HCT116 (cell line): Measurements from ENCODE around the gene EHBP1. TPM values are rescaled to one million over a fixed set of nuclear protein-coding genes. Genes with fewer than 3 reads are reported as not detected.

Experiments
- ATAC-seq: fragments of 200-7000 bp; cut with Tn5 transposase; 2 replicates; pipeline ENCODE4 v1.9.1; 2020; ENCODE audit warnings: mild to moderate bottlenecking, moderate library complexity
- BruUV-seq: library from RNA; stranded (reverse); fragments of 400-500 nt; replicated peaks from 2 replicates; lab custom pipeline; 2021; lab: Mats Ljungman, UMichigan
- CTCF ChIA-PET: fragments of 300-600 bp; sonication (Branson Sonifier 250); formaldehyde crosslinking; loops from one replicate; lab custom pipeline; 2021; ENCODE audit warnings: antibody characterized with exemption; lab: Charles Lee
- POLR2A ChIA-PET: fragments of 300-600, 350-600 bp; sonication (Branson Sonifier 250); formaldehyde crosslinking; loops from one replicate; lab custom pipeline; 2021; ENCODE audit warnings: antibody characterized with exemption; lab: Charles Lee
- RAD21 ChIA-PET, 2 experiments: fragments of 300-600 bp; sonication (Branson Sonifier 250); formaldehyde crosslinking; loops; one replicate each; lab custom pipeline; 2023; ENCODE audit warnings: low total read pairs in 2 of 2; ENCODE audit not compliant: uncharacterized antibody in 2 of 2, unreplicated experiment in 2 of 2, low non-redundant PET in 1 of 2; lab: Charles Lee
- DNase-seq: peaks from one replicate; pipeline ENCODE4 v3.0.0-alpha.2; 2010; ENCODE audit warnings: low read depth, low spot score
- H2AFZ ChIP-seq: fragments of 200-600 bp; shearing (Covaris generic), sonication (generic); 2 replicates; pipeline ENCODE4 v1.6.1; 2017; ENCODE audit warnings: low read depth, mixed run types, mixed read lengths, antibody characterized with exemption, low read length; ENCODE audit not compliant: poor library complexity, severe bottlenecking
- H3K27ac ChIP-seq: 2 replicates; pipeline ENCODE4 v1.5.1; 2012; ENCODE audit warnings: low read depth, low read length
- H3K27me3 ChIP-seq: fragments of 200-600 bp; sonication (generic); 2 replicates; pipeline ENCODE4 v1.6.1; 2016; ENCODE audit warnings: mixed run types, low read length, mixed read lengths; ENCODE audit not compliant: insufficient read depth
- H3K36me3 ChIP-seq, 2 experiments: fragments of 200-500 bp in 1 of 2; fragments of 200-600 bp in 1 of 2; sonication (Bioruptor generic) in 1 of 2; sonication (generic) in 1 of 2; 2 replicates each; pipeline versions ENCODE4 v1.5.1 to v1.6.1; 2014 to 2016; ENCODE audit warnings: low read length in 2 of 2, inconsistent platforms in 1 of 2, mixed read lengths in 1 of 2, mixed run types in 1 of 2; ENCODE audit not compliant: insufficient read depth in 2 of 2, control insufficient read depth in 1 of 2
- H3K4me1 ChIP-seq, 2 experiments: fragments of 200-600 bp in 1 of 2; sonication (generic) in 1 of 2; 2 replicates each; pipeline versions ENCODE4 v1.5.1 to v1.6.1; 2012 to 2017; ENCODE audit warnings: low read length in 2 of 2, inconsistent platforms in 1 of 2, mild to moderate bottlenecking in 1 of 2, mixed read lengths in 1 of 2, mixed run types in 1 of 2, moderate library complexity in 1 of 2; ENCODE audit not compliant: insufficient read depth in 2 of 2, control insufficient read depth in 1 of 2
- H3K4me2 ChIP-seq: fragments of 200-600 bp; sonication (generic); 2 replicates; pipeline ENCODE4 v1.6.1; 2017; ENCODE audit warnings: mixed run types, low read length, mixed read lengths
- H3K4me3 ChIP-seq, 2 experiments: fragments of 200-600 bp in 1 of 2; sonication (generic) in 1 of 2; replicated peaks in 1 of 2; 2 replicates each; pipeline ENCODE4 v1.5.1; 2011 to 2016; ENCODE audit warnings: low read length in 2 of 2, control low read depth in 1 of 2, low read depth in 1 of 2, mild to moderate bottlenecking in 1 of 2, mixed read lengths in 1 of 2, mixed run types in 1 of 2
- H3K79me2 ChIP-seq: fragments of 200-600 bp; sonication (generic); 2 replicates; pipeline ENCODE4 v1.6.1; 2017; ENCODE audit warnings: mild to moderate bottlenecking, mixed run types, low read length, moderate library complexity, mixed read lengths; ENCODE audit not compliant: insufficient read depth
- H3K9ac ChIP-seq: fragments of 200-600 bp; sonication (generic); 2 replicates; pipeline ENCODE4 v1.6.1; 2016; ENCODE audit warnings: low read length, mixed read lengths
- H3K9me2 ChIP-seq: fragments of 200-600 bp; sonication (generic), shearing (Covaris generic); 2 replicates; pipeline ENCODE4 v1.6.1; 2017; ENCODE audit warnings: mixed run types, mild to moderate bottlenecking, moderate library complexity; ENCODE audit not compliant: insufficient read depth
- H3K9me3 ChIP-seq, 2 experiments: fragments of 200-500 bp in 1 of 2; fragments of 200-600 bp in 1 of 2; sonication (Bioruptor generic) in 1 of 2; sonication (generic) in 1 of 2; 2 replicates each; pipeline ENCODE4 v1.6.1; 2014 to 2017; ENCODE audit warnings: low read length in 2 of 2, mixed read lengths in 2 of 2, inconsistent platforms in 1 of 2, low read depth in 1 of 2, mild to moderate bottlenecking in 1 of 2, mixed run types in 1 of 2, moderate library complexity in 1 of 2; ENCODE audit not compliant: control insufficient read depth in 1 of 2, insufficient read depth in 1 of 2
- H4K20me1 ChIP-seq: fragments of 200-600 bp; sonication (generic), shearing (Covaris generic); 2 replicates; pipeline ENCODE4 v1.6.1; 2017; ENCODE audit warnings: mixed run types, mild to moderate bottlenecking, moderate library complexity; ENCODE audit not compliant: insufficient read depth
- CTCF ChIP-seq, 3 experiments: fragments of 200-600 bp in 1 of 3; sonication (generic) in 1 of 3; IDR thresholded peaks in 2 of 3; conservative IDR thresholded peaks in 1 of 3; 2 replicates each; pipeline ENCODE4 v1.5.1; 2012 to 2017; ENCODE audit warnings: low read depth in 2 of 3, low read length in 2 of 3, antibody characterized with exemption in 1 of 3, borderline replicate concordance in 1 of 3, control low read depth in 1 of 3, mild to moderate bottlenecking in 1 of 3, mixed read lengths in 1 of 3, mixed run types in 1 of 3, moderate library complexity in 1 of 3; ENCODE audit not compliant: insufficient read depth in 1 of 3
- EGR1 ChIP-seq: IDR thresholded peaks from 2 replicates; pipeline ENCODE4 v1.6.1; 2012; ENCODE audit warnings: low read depth
- ELF1 ChIP-seq: IDR thresholded peaks from 2 replicates; pipeline ENCODE4 v1.6.1; 2012; ENCODE audit warnings: low read depth, borderline replicate concordance
- EZH2phosphoT487 ChIP-seq: fragments of 200-600 bp; IDR thresholded peaks from 2 replicates; pipeline ENCODE4 v1.6.1; 2018; ENCODE audit warnings: antibody characterized with exemption, borderline replicate concordance
- POLR2A ChIP-seq: IDR thresholded peaks from 2 replicates; pipeline ENCODE4 v1.7.0; 2011; ENCODE audit warnings: borderline replicate concordance; ENCODE audit not compliant: insufficient read depth, insufficient read length; ENCODE audit errors: extremely low read depth
- RAD21 ChIP-seq: IDR thresholded peaks from 2 replicates; pipeline ENCODE4 v1.6.1; 2012; ENCODE audit warnings: low read depth, mild to moderate bottlenecking
- SRF ChIP-seq: IDR thresholded peaks from 2 replicates; pipeline ENCODE4 v1.6.1; 2012; ENCODE audit warnings: low read depth
- TCF7L2 ChIP-seq: IDR thresholded peaks from 2 replicates; pipeline ENCODE4 v1.7.0; 2011; ENCODE audit warnings: borderline replicate concordance, inconsistent platforms; ENCODE audit not compliant: insufficient read depth, insufficient read length; ENCODE audit errors: extremely low read depth
- YY1 ChIP-seq: IDR thresholded peaks from 2 replicates; pipeline ENCODE4 v1.6.1; 2011; ENCODE audit warnings: low read length, low read depth, moderate library complexity, mild to moderate bottlenecking; ENCODE audit not compliant: insufficient replicate concordance; ENCODE audit errors: extremely low read depth
- intact Hi-C: fragments of 100-400 bp; cut with micrococcal nuclease; formaldehyde crosslinking; loops from 2 replicates; pipeline ENCODE4 v1.10.0; 2022
- total RNA-seq: library from RNA; stranded (reverse); gene quantifications from one replicate; pipeline ENCODE4 v1.2.1, GENCODE V29; 2021; ENCODE audit not compliant: unreplicated experiment
- TF ChIP-seq, protein P1 (sequence below): IDR thresholded peaks from 2 replicates; pipeline ENCODE4 v1.6.1; 2012; ENCODE audit warnings: low read depth

The EHBP1 gene
- total RNA-seq, 1 experiment from 2014 or later = 89.9 TPM

GRCh38 chr2:62775367-62775668, 69.8 kb downstream of the EHBP1 start:
- Histone ChIP-seq H2AFZ (no peak overlapping the region), H3K4me2 (peak overlapping the region; percentile 8; the same call in 1 of the 2 replicates), H3K4me3 (no peak overlapping the region), H3K36me3 (peaks cover 0 to 5% of the 10 kb centered on the region in 2 experiments; a peak in 1 of 4 replicates), H3K4me1 (peaks cover 23 to 38% of the 10 kb centered on the region in 2 experiments), H3K27ac (peak overlapping the region; percentile 77; the same call in 1 of the 2 replicates), H3K9me3 (no peaks in the 10 kb centered on the region), H3K9ac (no peak overlapping the region), H3K79me2 (peaks cover 78% of the 10 kb centered on the region), H3K9me2 (no peaks in the 10 kb centered on the region), H3K27me3 (no peaks in the 10 kb centered on the region), H4K20me1 (no peaks in the 10 kb centered on the region)
- DNase-seq (no peak), ATAC-seq (no peak)
- ChIA-PET RAD21 (interaction anchor here in 1 of 2 experiments (1.6 kb wide), 1 partner anchor 318 kb away, joined by 5 read pairs; no protein-coding TSS in a partner anchor), POLR2A (no interaction called here), CTCF (interaction anchor here (0.6 to 2.4 kb wide), 8 partner anchors 11 to 318 kb away, joined by 3 to 32 read pairs (median 4); no protein-coding TSS in a partner anchor)
- BruUV-seq = no TSS peak
- intact Hi-C loops = loop anchor here (1.0 to 2.0 kb wide), 3 partner anchors 197 to 857 kb away; no protein-coding TSS in a partner anchor
- no peak; a peak in 1 of 6 replicates for TF ChIP-seq CTCF (IDR thresholded peaks at IDR 0.05 in 2 of 3, conservative IDR thresholded peaks at IDR 0.05 in 1 of 3; ENCODE audit: borderline replicate concordance in 1 of 3, insufficient read depth in 1 of 3, low read depth in 2 of 3, low read length in 2 of 3)

DNA sequence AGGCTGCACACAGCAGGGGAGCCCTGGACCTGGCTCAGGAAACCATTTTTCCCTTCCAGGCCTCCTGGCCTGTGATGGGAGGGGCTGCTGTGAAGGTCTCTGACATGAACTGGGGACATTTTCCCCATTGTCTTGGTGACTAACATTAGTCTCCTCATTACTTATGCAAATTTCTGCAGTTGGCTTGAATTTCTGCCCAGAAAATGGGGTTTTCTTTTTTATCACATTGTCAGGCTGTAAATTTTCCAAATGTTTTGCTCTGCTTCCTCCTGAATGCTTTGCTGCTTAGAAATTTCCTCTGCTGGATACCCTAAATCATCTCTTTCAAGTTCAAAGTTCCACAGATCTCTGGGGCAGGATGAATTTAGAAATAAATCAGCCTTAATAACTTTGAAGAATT, 78.2 kb downstream of the EHBP1 start:
- peaks cover 0 to 8% of the 10 kb centered on the region in 2 experiments; a peak in 1 of 4 replicates for H3K36me3 ChIP-seq
- CTCF ChIA-PET = no interaction called here

More for the DNA sequence above, 78.2 kb downstream of the EHBP1 start:
- H3K9me2 ChIP-seq = no peaks in the 10 kb centered on the region
- H3K4me3 ChIP-seq = no peak overlapping the region
- no peak for TF ChIP-seq YY1
- TF ChIP-seq SRF = no peak
- no peak for TF ChIP-seq EGR1
- TF ChIP-seq TCF7L2 = no peak
- TF ChIP-seq EZH2phosphoT487 = no peak
- TF ChIP-seq, protein P1, sequence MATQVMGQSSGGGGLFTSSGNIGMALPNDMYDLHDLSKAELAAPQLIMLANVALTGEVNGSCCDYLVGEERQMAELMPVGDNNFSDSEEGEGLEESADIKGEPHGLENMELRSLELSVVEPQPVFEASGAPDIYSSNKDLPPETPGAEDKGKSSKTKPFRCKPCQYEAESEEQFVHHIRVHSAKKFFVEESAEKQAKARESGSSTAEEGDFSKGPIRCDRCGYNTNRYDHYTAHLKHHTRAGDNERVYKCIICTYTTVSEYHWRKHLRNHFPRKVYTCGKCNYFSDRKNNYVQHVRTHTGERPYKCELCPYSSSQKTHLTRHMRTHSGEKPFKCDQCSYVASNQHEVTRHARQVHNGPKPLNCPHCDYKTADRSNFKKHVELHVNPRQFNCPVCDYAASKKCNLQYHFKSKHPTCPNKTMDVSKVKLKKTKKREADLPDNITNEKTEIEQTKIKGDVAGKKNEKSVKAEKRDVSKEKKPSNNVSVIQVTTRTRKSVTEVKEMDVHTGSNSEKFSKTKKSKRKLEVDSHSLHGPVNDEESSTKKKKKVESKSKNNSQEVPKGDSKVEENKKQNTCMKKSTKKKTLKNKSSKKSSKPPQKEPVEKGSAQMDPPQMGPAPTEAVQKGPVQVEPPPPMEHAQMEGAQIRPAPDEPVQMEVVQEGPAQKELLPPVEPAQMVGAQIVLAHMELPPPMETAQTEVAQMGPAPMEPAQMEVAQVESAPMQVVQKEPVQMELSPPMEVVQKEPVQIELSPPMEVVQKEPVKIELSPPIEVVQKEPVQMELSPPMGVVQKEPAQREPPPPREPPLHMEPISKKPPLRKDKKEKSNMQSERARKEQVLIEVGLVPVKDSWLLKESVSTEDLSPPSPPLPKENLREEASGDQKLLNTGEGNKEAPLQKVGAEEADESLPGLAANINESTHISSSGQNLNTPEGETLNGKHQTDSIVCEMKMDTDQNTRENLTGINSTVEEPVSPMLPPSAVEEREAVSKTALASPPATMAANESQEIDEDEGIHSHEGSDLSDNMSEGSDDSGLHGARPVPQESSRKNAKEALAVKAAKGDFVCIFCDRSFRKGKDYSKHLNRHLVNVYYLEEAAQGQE = no peak
- TF ChIP-seq POLR2A = no peak
- no peak for TF ChIP-seq RAD21
- TF ChIP-seq CTCF (IDR thresholded peaks at IDR 0.05 in 2 of 3, conservative IDR thresholded peaks at IDR 0.05 in 1 of 3; ENCODE audit: borderline replicate concordance in 1 of 3, insufficient read depth in 1 of 3, low read depth in 2 of 3, low read length in 2 of 3) = no peak
- TF ChIP-seq ELF1 = no peak
- RAD21 ChIA-PET = no interaction called here
- BruUV-seq = no TSS peak
- peaks cover 97% of the 10 kb centered on the region for H3K79me2 ChIP-seq
- ATAC-seq (no peak), DNase-seq (no peak)
- H4K20me1 ChIP-seq = peaks cover 6% of the 10 kb centered on the region; the same call in 1 of the 2 replicates
- H3K27me3 ChIP-seq = no peaks in the 10 kb centered on the region
- no peak overlapping the region for H3K4me2 ChIP-seq
- H3K4me1 ChIP-seq = peaks cover 32 to 39% of the 10 kb centered on the region in 2 experiments
- no peak overlapping the region for H3K27ac ChIP-seq
- no peak overlapping the region for H2AFZ ChIP-seq
- intact Hi-C loops = no loop called here
- H3K9ac ChIP-seq = no peak overlapping the region
- peaks cover 0 to 3% of the 10 kb centered on the region in 2 experiments; a peak in 1 of 4 replicates for H3K9me3 ChIP-seq
- POLR2A ChIA-PET = no interaction called here
